ENCODE data around the gene MSI2.

DNA sequence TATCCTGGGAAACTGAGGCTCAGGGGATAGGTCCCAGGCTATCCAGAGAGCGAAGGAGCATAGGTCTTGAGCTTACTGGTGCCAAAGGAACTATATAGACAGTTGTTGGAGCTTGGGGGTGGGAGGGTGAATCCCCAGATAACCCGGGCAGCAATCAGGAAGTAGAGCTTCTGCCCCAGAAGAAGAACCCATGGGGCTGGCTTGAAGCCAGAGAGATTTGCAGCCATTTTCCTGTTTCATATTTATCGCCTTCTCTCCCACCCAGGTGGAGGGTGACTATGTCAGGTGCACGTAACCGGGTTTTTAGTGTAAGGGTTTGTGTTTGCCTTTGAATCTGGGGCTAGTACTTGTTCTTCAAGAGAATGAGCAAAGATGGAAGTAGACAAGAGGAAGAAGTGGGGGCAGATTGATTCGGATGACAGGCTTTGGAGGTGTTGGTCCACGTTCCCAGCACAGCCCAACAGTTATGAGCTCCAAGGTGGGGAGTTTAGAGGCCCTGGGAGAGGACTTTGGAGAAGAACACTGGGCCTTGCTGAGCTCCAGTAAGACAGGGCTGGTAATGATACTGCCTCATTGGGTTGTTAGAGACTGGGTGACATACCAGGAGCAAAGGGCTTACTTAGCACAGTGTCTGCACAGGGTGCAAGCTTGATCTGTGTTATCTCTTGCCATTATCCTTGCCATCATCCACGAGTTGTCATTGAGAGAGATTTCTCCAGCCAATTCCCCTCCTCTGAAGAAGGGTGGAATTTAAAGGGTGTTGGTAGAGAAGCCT, 343.1 kb downstream of the MSI2 start:
- TF ChIP-seq CTCF (conservative IDR thresholded peaks at IDR 0.05; ENCODE audit: low read depth in 2 of 2) (no peak), POLR2AphosphoS5 (IDR thresholded peaks at IDR 0.05; ENCODE audit: low read depth) (no peak), EZH2 (IDR thresholded peaks at IDR 0.05; ENCODE audit: low read depth, unreplicated experiment) (no peak), EZH2phosphoT487 (IDR thresholded peaks at IDR 0.05; ENCODE audit: unreplicated experiment) (no peak), CREB1 (CRISPR knock-in tag; IDR thresholded peaks at IDR 0.05; ENCODE audit: low read depth) (no peak), REST (IDR thresholded peaks at IDR 0.05; ENCODE audit: unreplicated experiment) (no peak), JUNB (IDR thresholded peaks at IDR 0.05; ENCODE audit: unreplicated experiment) (no peak), NANOG (IDR thresholded peaks at IDR 0.05; ENCODE audit: borderline replicate concordance) (no peak), STAT1 (IDR thresholded peaks at IDR 0.05; ENCODE audit: unreplicated experiment) (no peak)
- TF ChIP-seq, protein P1, sequence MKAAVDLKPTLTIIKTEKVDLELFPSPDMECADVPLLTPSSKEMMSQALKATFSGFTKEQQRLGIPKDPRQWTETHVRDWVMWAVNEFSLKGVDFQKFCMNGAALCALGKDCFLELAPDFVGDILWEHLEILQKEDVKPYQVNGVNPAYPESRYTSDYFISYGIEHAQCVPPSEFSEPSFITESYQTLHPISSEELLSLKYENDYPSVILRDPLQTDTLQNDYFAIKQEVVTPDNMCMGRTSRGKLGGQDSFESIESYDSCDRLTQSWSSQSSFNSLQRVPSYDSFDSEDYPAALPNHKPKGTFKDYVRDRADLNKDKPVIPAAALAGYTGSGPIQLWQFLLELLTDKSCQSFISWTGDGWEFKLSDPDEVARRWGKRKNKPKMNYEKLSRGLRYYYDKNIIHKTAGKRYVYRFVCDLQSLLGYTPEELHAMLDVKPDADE (IDR thresholded peaks at IDR 0.05), result no peak

Measured in GM23338 (cell line).